ENCODE data around the gene CLRN2.

- TF ChIP-seq ZNF558 (tag by site-specific recombination; IDR thresholded peaks at IDR 0.05): no peak
- no peak for TF ChIP-seq ZNF664 (tag by site-specific recombination; IDR thresholded peaks at IDR 0.05)
- TF ChIP-seq CTCF (tag by site-specific recombination; IDR thresholded peaks at IDR 0.05): no peak
- no peak for TF ChIP-seq ATF2 (tag by site-specific recombination; IDR thresholded peaks at IDR 0.05; ENCODE audit: low read depth)
- no peak for TF ChIP-seq REST (tag by site-specific recombination; IDR thresholded peaks at IDR 0.05)
- TF ChIP-seq WT1 (tag by site-specific recombination; IDR thresholded peaks at IDR 0.05): no peak
- TF ChIP-seq BCL11A (tag by site-specific recombination; IDR thresholded peaks at IDR 0.05; ENCODE audit: low read depth): no peak
- TF ChIP-seq KLF10 (tag by site-specific recombination; IDR thresholded peaks at IDR 0.05): no peak
- no peak for TF ChIP-seq ZNF843 (tag by site-specific recombination; IDR thresholded peaks at IDR 0.05)
- TF ChIP-seq, protein P1, sequence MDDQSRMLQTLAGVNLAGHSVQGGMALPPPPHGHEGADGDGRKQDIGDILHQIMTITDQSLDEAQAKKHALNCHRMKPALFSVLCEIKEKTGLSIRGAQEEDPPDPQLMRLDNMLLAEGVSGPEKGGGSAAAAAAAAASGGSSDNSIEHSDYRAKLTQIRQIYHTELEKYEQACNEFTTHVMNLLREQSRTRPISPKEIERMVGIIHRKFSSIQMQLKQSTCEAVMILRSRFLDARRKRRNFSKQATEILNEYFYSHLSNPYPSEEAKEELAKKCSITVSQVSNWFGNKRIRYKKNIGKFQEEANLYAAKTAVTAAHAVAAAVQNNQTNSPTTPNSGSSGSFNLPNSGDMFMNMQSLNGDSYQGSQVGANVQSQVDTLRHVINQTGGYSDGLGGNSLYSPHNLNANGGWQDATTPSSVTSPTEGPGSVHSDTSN (CRISPR knock-in tag; IDR thresholded peaks at IDR 0.05): no peak
- TF ChIP-seq ZBTB26 (tag by site-specific recombination; optimal IDR thresholded peaks at IDR 0.05): no peak
Measured at GRCh38 chr4:17558941-17559708, 44.2 kb downstream of the CLRN2 start.
